ACHN (cell line): ENCODE results near the gene CEP250.

ENCODE experiments used
- DNase-seq: peaks from one replicate; pipeline ENCODE4 v3.0.0-alpha.2; 2015
- in situ Hi-C: cut with HindIII; loops from 2 replicates; pipeline ENCODE4 v1.10.0; 2017; ENCODE audit warnings: low sequenced_read_pairs, low pct_ligation_motif_present, low pct_unique_long_range_greater_than_20kb

The CEP250 gene

DNA sequence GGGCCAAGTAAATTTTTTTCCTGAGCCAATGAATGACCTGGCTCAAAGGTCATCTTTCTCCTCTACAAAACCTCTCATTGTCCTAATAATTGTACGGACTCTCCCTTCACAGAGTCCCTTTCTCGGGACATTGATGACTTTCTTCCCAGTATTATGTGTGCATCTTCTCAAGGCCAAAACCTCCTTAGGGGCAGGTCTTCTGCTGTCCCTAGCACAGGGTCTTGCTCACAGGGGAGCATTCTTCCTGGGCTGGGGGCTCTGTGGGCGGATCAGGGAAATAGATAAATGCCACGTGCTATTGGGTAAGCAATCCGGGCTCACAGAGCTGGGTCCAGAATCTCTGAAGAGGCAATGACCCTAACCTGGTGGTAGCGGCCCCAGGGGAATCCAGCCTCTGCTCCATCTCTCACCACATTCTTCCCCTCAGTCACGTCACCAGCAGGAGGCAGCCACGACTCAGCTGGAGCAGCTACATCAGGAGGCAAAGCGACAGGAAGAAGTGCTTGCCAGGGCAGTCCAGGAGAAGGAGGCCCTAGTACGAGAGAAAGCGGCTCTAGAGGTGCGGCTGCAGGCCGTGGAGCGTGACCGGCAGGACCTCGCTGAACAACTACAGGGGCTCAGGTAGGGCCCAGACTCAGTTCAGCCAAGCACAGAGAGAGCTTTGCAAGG lies 23.5 kb downstream of the CEP250 start:
- in situ Hi-C loops = no loop called here
- DNase-seq = no peak

DNA sequence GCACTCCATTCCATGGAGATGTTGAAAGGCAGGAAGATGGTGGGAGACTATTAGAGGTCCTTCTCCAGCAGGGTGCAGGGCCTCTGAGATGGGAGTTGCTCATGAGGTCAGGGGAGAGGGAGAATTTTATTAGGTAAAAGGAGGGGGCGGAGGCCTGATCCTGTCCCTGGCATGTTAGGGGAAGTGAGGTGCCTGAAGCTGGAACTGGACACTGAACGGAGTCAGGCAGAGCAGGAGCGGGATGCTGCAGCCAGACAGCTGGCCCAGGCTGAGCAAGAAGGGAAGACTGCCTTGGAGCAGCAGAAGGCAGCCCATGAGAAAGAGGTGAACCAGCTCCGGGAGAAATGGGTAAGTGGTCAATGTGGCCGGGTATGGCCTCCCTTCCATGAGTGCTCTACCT lies 24.4 kb downstream of the CEP250 start:
- in situ Hi-C loops = no loop called here
- no peak for DNase-seq

DNA sequence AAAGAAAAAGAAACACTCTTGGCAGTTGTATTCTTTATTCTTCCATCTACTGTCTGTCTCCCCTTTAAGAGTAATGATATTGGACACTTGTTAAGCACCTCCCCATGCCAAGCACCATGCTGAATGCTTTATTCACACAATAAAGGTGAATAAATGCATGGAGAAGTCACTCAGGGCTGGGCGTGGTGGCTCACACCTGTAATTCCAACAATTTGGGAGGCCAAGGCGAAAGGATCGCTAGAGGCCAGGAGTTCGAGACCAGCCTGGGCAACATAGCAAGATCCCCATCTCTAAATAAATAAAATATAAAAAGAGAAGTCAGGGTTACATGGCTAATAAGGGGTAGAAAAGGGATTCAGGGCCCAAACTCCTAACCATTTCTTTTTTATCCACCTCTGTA lies 32.1 kb downstream of the CEP250 start:
- no peak for DNase-seq
- in situ Hi-C loops = no loop called here

DNA sequence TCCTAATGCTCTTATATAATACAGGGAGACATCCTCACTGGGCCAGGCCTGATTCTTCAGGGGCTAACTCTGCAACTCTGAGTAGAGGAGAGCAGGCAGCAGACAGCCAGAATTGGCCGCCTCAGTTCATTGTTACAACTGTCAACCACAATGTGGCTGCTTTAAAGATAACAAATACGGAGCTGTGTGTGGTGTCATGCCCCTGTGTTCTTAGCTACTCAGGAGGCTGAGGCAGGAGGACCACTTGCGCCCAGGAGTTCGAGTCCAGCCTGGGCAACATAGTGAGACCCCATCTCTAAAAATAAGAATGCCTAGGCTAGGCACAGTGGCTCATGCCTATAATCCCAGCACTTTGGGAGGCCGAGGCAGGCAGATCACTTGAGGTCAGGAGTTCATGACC lies 34.3 kb downstream of the CEP250 start:
- no peak for DNase-seq
- in situ Hi-C loops = no loop called here

- in situ Hi-C loops = no loop called here
- DNase-seq = no peak
Observed at GRCh38 chr20:35490736-35491181, 35.4 kb downstream of the CEP250 start.

- no peak for DNase-seq
- in situ Hi-C loops = no loop called here
Observed at GRCh38 chr20:35491823-35492222, 36.4 kb downstream of the CEP250 start.

GRCh38 chr20:35492352-35492751 lies 37.0 kb downstream of the CEP250 start:
- in situ Hi-C loops = no loop called here
- no peak for DNase-seq

DNA sequence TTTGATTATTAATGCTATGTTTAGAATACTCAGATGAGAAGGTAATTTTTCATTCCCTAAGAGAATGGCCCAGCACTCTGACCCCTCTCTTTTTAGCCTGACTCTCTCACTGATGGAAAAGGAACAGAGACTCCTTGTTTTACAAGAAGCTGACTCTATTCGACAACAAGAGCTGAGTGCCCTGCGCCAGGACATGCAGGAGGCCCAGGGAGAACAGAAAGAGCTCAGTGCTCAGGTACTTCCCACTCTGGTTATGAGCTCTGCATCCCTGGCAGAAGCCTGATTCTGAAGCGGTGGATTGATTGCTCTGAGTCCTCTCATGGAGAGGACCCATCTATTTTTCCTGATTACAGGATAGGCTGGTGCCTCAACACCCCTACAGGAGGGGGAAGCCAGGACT lies 41.1 kb downstream of the CEP250 start:
- no peak for DNase-seq
- in situ Hi-C loops = no loop called here

DNA sequence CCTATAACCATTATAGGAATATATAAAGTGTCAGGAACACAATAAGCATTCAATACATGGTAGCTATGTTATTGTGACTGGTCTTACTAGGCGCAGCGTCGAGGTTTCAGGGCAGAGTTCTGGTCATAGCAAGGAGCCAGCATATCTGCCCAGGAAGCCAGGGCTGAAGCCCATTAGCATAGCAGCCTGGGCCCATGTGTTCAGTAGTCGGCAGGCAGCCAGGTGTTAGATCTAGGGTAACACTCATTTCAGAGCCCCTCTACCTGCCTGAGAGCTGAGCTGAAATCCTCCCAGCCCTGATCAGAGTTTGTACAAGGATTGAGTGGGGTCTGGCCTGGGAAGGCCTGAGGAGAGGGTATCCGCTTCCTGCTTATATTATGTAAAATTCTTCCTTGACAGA lies 41.9 kb downstream of the CEP250 start:
- DNase-seq = no peak
- in situ Hi-C loops = no loop called here

- DNase-seq = no peak
- in situ Hi-C loops = no loop called here
Observed at GRCh38 chr20:35497780-35498189, 42.4 kb downstream of the CEP250 start.

DNA sequence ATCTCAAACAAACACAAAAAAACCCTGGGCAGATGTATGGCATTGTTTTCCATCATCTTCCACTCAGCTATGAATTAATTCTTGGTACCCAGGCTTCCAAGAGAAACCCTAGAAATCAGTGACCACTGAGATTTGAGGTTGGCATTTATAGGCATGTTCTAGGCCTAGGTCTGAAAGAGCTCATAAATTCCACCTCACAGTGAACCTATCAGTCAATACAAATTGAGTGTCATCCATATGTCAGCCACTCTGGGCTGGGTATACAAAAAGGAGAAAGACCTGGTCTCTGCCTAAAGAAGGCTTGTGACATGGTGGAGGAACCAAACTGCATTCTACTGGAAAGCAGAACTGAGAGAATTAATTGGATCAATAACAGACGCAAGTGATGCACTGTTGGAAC lies 43.9 kb downstream of the CEP250 start:
- in situ Hi-C loops = no loop called here

GRCh38 chr20:35502352-35502751 lies 47.0 kb downstream of the CEP250 start:
- in situ Hi-C loops = no loop called here

More for the DNA sequence above, 43.9 kb downstream of the CEP250 start:
- DNase-seq = no peak

GRCh38 chr20:35503281-35503680 lies 47.9 kb downstream of the CEP250 start:
- in situ Hi-C loops = no loop called here
- DNase-seq = no peak

More at GRCh38 chr20:35502352-35502751, 47.0 kb downstream of the CEP250 start:
- no peak for DNase-seq

DNA sequence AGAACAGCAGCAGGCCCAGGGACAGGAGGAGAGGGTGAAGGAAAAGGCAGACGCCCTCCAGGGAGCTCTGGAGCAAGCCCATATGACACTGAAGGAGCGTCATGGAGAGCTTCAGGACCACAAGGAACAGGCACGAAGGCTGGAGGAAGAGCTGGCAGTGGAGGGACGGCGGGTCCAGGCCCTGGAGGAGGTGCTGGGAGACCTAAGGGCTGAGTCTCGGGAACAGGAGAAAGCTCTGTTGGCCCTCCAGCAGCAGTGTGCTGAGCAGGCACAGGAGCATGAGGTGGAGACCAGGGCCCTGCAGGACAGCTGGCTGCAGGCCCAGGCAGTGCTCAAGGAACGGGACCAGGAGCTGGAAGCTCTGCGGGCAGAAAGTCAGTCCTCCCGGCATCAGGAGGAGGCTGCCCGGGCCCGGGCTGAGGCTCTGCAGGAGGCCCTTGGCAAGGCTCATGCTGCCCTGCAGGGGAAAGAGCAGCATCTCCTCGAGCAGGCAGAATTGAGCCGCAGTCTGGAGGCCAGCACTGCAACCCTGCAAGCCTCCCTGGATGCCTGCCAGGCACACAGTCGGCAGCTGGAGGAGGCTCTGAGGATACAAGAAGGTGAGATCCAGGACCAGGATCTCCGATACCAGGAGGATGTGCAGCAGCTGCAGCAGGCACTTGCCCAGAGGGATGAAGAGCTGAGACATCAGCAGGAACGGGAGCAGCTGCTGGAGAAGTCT lies 48.6 kb downstream of the CEP250 start:
- in situ Hi-C loops = no loop called here
- DNase-seq = no peak

DNA sequence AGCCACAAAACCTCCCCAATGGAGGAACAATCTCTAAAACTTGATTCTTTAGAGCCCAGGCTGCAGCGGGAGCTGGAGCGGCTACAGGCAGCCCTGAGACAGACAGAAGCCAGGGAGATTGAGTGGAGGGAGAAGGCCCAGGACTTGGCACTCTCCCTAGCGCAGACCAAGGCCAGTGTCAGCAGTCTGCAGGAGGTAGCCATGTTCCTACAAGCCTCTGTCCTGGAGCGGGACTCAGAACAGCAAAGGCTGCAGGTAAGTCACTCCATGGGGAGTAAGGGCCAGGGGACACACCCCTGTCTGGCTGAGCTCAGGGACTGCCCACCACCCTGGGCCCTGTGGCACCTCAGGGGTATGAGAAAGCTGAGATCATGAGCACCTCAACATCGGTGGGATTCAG lies 49.4 kb downstream of the CEP250 start:
- no peak for DNase-seq
- in situ Hi-C loops = no loop called here

DNA sequence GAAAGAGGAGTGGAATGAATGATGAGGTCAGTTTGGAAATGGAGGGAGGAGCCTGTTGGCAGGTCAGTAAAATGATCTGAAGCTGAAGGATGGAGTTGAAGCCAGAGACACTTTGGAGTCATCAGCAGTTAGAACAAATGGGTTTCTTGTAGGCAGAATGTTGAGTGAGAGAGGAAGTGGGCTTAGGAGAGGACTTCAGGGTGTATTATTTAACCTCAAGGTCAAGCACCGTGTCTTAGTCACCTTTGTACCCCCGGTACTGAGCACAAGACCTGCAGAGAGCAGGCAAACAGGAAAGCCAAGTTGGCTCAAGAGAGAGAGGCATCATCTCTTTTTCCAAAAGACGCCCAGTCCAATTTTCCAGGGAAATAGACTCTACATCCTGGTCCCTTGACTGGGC lies 50.8 kb downstream of the CEP250 start:
- in situ Hi-C loops = no loop called here
- DNase-seq = no peak

GRCh38 chr20:35506872-35507638 lies 51.7 kb downstream of the CEP250 start:
- in situ Hi-C loops = no loop called here
- no peak for DNase-seq

GRCh38 chr20:35508493-35509218 lies 53.3 kb downstream of the CEP250 start:
- DNase-seq = no peak
- in situ Hi-C loops = no loop called here
